IMR-90 (cell line): ENCODE data around the gene TENM3. TPM values are rescaled to one million over a fixed set of nuclear protein-coding genes. Genes with fewer than 3 reads are reported as not detected.

Source experiments
- ATAC-seq: fragments of 200-7000 bp; cut with Tn5 transposase; 2 replicates; pipeline ENCODE4 v1.9.1; 2020; ENCODE audit warnings: low read depth, mild to moderate bottlenecking, moderate library complexity
- BruUV-seq: library from RNA; stranded (reverse); fragments of 400-500 nt; replicated peaks from 2 replicates; lab custom pipeline; 2021; lab: Mats Ljungman, UMichigan
- CTCF ChIA-PET: fragments of 300-600 bp; formaldehyde crosslinking; extraction: SDS; loops from one replicate; lab custom pipeline; 2021; ENCODE audit warnings: antibody characterized with exemption; lab: Yijun Ruan, JAX
- POLR2A ChIA-PET: fragments of 300-600 bp; sonication (Branson Sonifier 250); formaldehyde crosslinking; loops from one replicate; lab custom pipeline; 2022; ENCODE audit warnings: antibody characterized with exemption; ENCODE audit not compliant: unreplicated experiment; lab: Charles Lee
- DNase-seq: peaks from one replicate; pipeline ENCODE4 v3.0.0; 2013
- H2AFZ ChIP-seq: replicated peaks from 2 replicates; pipeline ENCODE3; 2013; ENCODE audit warnings: low read length, mild to moderate bottlenecking; ENCODE audit not compliant: poor library complexity
- H2AK5ac ChIP-seq: 2 replicates; pipeline ENCODE4 v1.6.1; 2013; ENCODE audit warnings: low read depth, low read length, inconsistent platforms
- H2AK9ac ChIP-seq: replicated peaks from 2 replicates; pipeline ENCODE3; 2013; ENCODE audit warnings: mild to moderate bottlenecking, low read depth, low read length, moderate library complexity; ENCODE audit not compliant: poor library complexity
- H2BK120ac ChIP-seq: 2 replicates; pipeline ENCODE4 v1.6.1; 2013; ENCODE audit warnings: low read depth, low read length, inconsistent platforms
- H2BK15ac ChIP-seq: 3 replicates; pipeline ENCODE4 v1.6.1; 2013; ENCODE audit warnings: low read depth, low read length, inconsistent platforms
- H2BK20ac ChIP-seq: 2 replicates; pipeline ENCODE4 v1.6.1; 2013; ENCODE audit warnings: low read depth, mild to moderate bottlenecking, inconsistent platforms, low read length, moderate library complexity
- H2BK5ac ChIP-seq: 2 replicates; pipeline ENCODE4 v1.6.1; 2013; ENCODE audit warnings: mild to moderate bottlenecking, low read depth, low read length, inconsistent platforms; ENCODE audit not compliant: poor library complexity, severe bottlenecking
- H3K14ac ChIP-seq: replicated peaks from 2 replicates; pipeline ENCODE4 v1.6.1; 2013; ENCODE audit warnings: low read depth, low read length, inconsistent platforms
- H3K18ac ChIP-seq: 2 replicates; pipeline ENCODE4 v1.6.1; 2013; ENCODE audit warnings: low read depth, low read length, control low read depth
- H3K23ac ChIP-seq: 2 replicates; pipeline ENCODE4 v1.6.1; 2013; ENCODE audit warnings: low read depth, low read length, inconsistent platforms
- H3K27ac ChIP-seq: 2 replicates; pipeline ENCODE4 v1.5.1; 2013; ENCODE audit warnings: mild to moderate bottlenecking, control low read depth, low read length; ENCODE audit not compliant: insufficient read depth
- H3K27me3 ChIP-seq: 2 replicates; pipeline ENCODE4 v1.6.1; 2013; ENCODE audit warnings: low read length; ENCODE audit not compliant: control insufficient read depth, insufficient read depth
- H3K36me3 ChIP-seq: 2 replicates; pipeline ENCODE4 v1.6.1; 2013; ENCODE audit warnings: low read length, mixed read lengths; ENCODE audit not compliant: control insufficient read depth, insufficient read depth
- H3K4ac ChIP-seq: 2 replicates; pipeline ENCODE4 v1.6.1; 2013; ENCODE audit warnings: low read depth, low read length, inconsistent platforms
- H3K4me1 ChIP-seq: 2 replicates; pipeline ENCODE4 v1.6.1; 2013; ENCODE audit warnings: low read length, mixed read lengths; ENCODE audit not compliant: control insufficient read depth, insufficient read depth
- H3K4me2 ChIP-seq: 2 replicates; pipeline ENCODE4 v1.6.1; 2013; ENCODE audit warnings: low read depth, mild to moderate bottlenecking, control low read depth, low read length, moderate library complexity
- H3K4me3 ChIP-seq: 2 replicates; pipeline ENCODE4 v1.5.1; 2013; ENCODE audit warnings: low read depth, mild to moderate bottlenecking, control low read depth, low read length, moderate library complexity; ENCODE audit not compliant: insufficient read depth
- H3K56ac ChIP-seq: 2 replicates; pipeline ENCODE4 v1.6.1; 2013; ENCODE audit warnings: low read length, inconsistent platforms; ENCODE audit not compliant: insufficient read depth; ENCODE audit errors: extremely low read depth
- H3K79me1 ChIP-seq, 2 experiments: 2 replicates each; pipeline ENCODE4 v1.6.1; 2013; ENCODE audit warnings: low read length in 2 of 2, inconsistent platforms in 1 of 2, low read depth in 1 of 2
- H3K9ac ChIP-seq: 2 replicates; pipeline ENCODE4 v1.6.1; 2013; ENCODE audit warnings: low read depth, low read length, control low read depth
- H3K9me1 ChIP-seq: 2 replicates; pipeline ENCODE4 v1.6.1; 2013; ENCODE audit warnings: low read length, inconsistent platforms; ENCODE audit not compliant: insufficient read depth
- H3K9me3 ChIP-seq: 2 replicates; pipeline ENCODE4 v1.6.1; 2013; ENCODE audit warnings: low read length; ENCODE audit not compliant: control insufficient read depth, insufficient read depth
- H4K20me1 ChIP-seq: 2 replicates; pipeline ENCODE4 v1.6.1; 2013; ENCODE audit warnings: low read length, inconsistent platforms; ENCODE audit not compliant: insufficient read depth
- H4K5ac ChIP-seq: 2 replicates; pipeline ENCODE4 v1.6.1; 2013; ENCODE audit warnings: mild to moderate bottlenecking, low read depth, low read length, control low read depth
- H4K8ac ChIP-seq, 2 experiments: 2 replicates each; pipeline ENCODE4 v1.6.1; 2013; ENCODE audit warnings: low read depth in 2 of 2, low read length in 2 of 2, control low read depth in 1 of 2, inconsistent platforms in 1 of 2
- H4K91ac ChIP-seq: 2 replicates; pipeline ENCODE4 v1.6.1; 2013; ENCODE audit warnings: low read depth, low read length, inconsistent platforms; ENCODE audit not compliant: insufficient read depth
- BHLHE40 ChIP-seq: fragments of 150-350 bp; IDR thresholded peaks from 2 replicates; pipeline ENCODE4 v1.6.1; 2016; ENCODE audit warnings: mild to moderate bottlenecking, low read depth, low read length
- CEBPB ChIP-seq: IDR thresholded peaks from 2 replicates; pipeline ENCODE4 v1.6.1; 2012; ENCODE audit warnings: low read depth, low read length, improper control_type of control experiment
- CHD1 ChIP-seq: IDR thresholded peaks from 2 replicates; pipeline ENCODE4 v1.6.1; 2012; ENCODE audit warnings: low read depth, low read length, improper control_type of control experiment
- CTCF ChIP-seq: conservative IDR thresholded peaks from 2 replicates; pipeline ENCODE4 v1.5.1; 2012; ENCODE audit warnings: mild to moderate bottlenecking, low read depth, low read length, improper control_type of control experiment
- ELK1 ChIP-seq: fragments of 150-350 bp; IDR thresholded peaks from 2 replicates; pipeline ENCODE4 v1.6.1; 2016; ENCODE audit warnings: low read depth, mild to moderate bottlenecking, low read length, moderate library complexity, borderline replicate concordance
- FOS ChIP-seq: fragments of 150-350 bp; IDR thresholded peaks from 2 replicates; pipeline ENCODE4 v1.6.1; 2016; ENCODE audit warnings: low read depth, low read length
- MAFK ChIP-seq: IDR thresholded peaks from 2 replicates; pipeline ENCODE4 v1.6.1; 2012; ENCODE audit warnings: low read depth, low read length, improper control_type of control experiment
- MAZ ChIP-seq: IDR thresholded peaks from 2 replicates; pipeline ENCODE4 v1.6.1; 2012; ENCODE audit warnings: low read depth, mild to moderate bottlenecking, low read length, improper control_type of control experiment, moderate library complexity, borderline replicate concordance
- MXI1 ChIP-seq: IDR thresholded peaks from 2 replicates; pipeline ENCODE4 v1.6.1; 2012; ENCODE audit warnings: low read depth, mild to moderate bottlenecking, low read length, moderate library complexity, borderline replicate concordance
- NFE2L2 ChIP-seq: fragments of 150-350 bp; IDR thresholded peaks from 2 replicates; pipeline ENCODE4 v1.6.1; 2016; ENCODE audit warnings: low read depth, mild to moderate bottlenecking, low read length
- POLR2A ChIP-seq: IDR thresholded peaks from 2 replicates; pipeline ENCODE4 v1.6.1; 2012; ENCODE audit warnings: mild to moderate bottlenecking, low read depth, low read length
- RAD21 ChIP-seq: IDR thresholded peaks from 2 replicates; pipeline ENCODE4 v1.6.1; 2012; ENCODE audit warnings: low read length, improper control_type of control experiment
- RCOR1 ChIP-seq: IDR thresholded peaks from 2 replicates; pipeline ENCODE4 v1.6.1; 2012; ENCODE audit warnings: mild to moderate bottlenecking, low read length, improper control_type of control experiment; ENCODE audit not compliant: insufficient replicate concordance
- RFX5 ChIP-seq: IDR thresholded peaks from 2 replicates; pipeline ENCODE4 v1.8.0; 2012; ENCODE audit warnings: low read depth, mild to moderate bottlenecking, low read length, moderate library complexity
- SMC3 ChIP-seq: fragments of 150-350 bp; IDR thresholded peaks from 2 replicates; pipeline ENCODE4 v1.6.1; 2016; ENCODE audit warnings: low read depth, mild to moderate bottlenecking, antibody characterized with exemption, low read length, moderate library complexity
- USF2 ChIP-seq: fragments of 150-350 bp; IDR thresholded peaks from 2 replicates; pipeline ENCODE4 v1.6.1; 2017; ENCODE audit warnings: mild to moderate bottlenecking, antibody characterized with exemption, low read length, low read depth
- WGBS, 2 experiments: methylation state at CpG; one replicate each; pipeline versions ENCODE4 v1.1.5 to v1.1.7; 2013; ENCODE audit warnings: missing lambda C conversion rate in 2 of 2; ENCODE audit not compliant: insufficient read length in 1 of 2; ENCODE audit errors: extremely low coverage in 2 of 2; 5-methylcytosine and 5-hydroxymethylcytosine counted together
- dilution Hi-C: fragments of 300-500 bp; cut with HindIII; formaldehyde crosslinking; loops from one replicate; pipeline ENCODE4 v1.14.3; 2018; ENCODE audit warnings: low sequenced_read_pairs; ENCODE audit not compliant: unreplicated experiment
- in situ Hi-C: fragments of 300-500 bp; cut with MboI; formaldehyde crosslinking; loops from 3 replicates; pipeline ENCODE4 v1.14.3; 2019; ENCODE audit warnings: low sequenced_read_pairs, inconsistent platforms, mixed read lengths
- intact Hi-C: fragments of 100-400 bp; cut with micrococcal nuclease; formaldehyde crosslinking; loops from 2 replicates; pipeline ENCODE4 v1.10.0; 2022
- polyA plus RNA-seq, 3 experiments: library from polyadenylated mRNA; depleted of rRNA; stranded (reverse); fragments of >200 nt; gene quantifications; 2 replicates each; pipeline ENCODE4 v1.2.3, GENCODE V29; 2012; ENCODE audit warnings: low replicate concordance in 1 of 3
- total RNA-seq: library from RNA; depleted of rRNA; stranded (reverse); fragments of >200 nt; gene quantifications from 2 replicates; pipeline ENCODE4 v1.2.3, GENCODE V29; 2012

Gene TENM3
- total and polyA plus RNA-seq, 2 of the 4 experiments (the other 2 are of a cell fraction) = 29.9 to 173 TPM

- H3K4ac ChIP-seq = no peak overlapping the region
- H3K27ac ChIP-seq = no peak overlapping the region
- intact Hi-C loops (loop anchor here (5.0 kb wide), 1 partner anchor 579 kb away; no protein-coding TSS in a partner anchor), dilution Hi-C loops (no loop called here), in situ Hi-C loops (no loop called here)
- no peaks in the 10 kb centered on the region for H3K9me1 ChIP-seq
- ATAC-seq (peak; percentile 29; the same call in 1 of the 2 replicates), DNase-seq (no peak)
- WGBS, 2 experiments = no CpG with 5 or more reads among the region's 4 CpGs
- H4K20me1 ChIP-seq = no peaks in the 10 kb centered on the region
- BruUV-seq = no TSS peak
- no peak overlapping the region for H2AFZ ChIP-seq
- no peak overlapping the region for H2BK20ac ChIP-seq
- H2BK5ac ChIP-seq = no peak overlapping the region
- H3K18ac ChIP-seq = no peak overlapping the region
- H3K4me1 ChIP-seq = no peaks in the 10 kb centered on the region
- no peak overlapping the region for H4K5ac ChIP-seq
- no peak overlapping the region for H4K91ac ChIP-seq
- H3K27me3 ChIP-seq = no peaks in the 10 kb centered on the region
- no peaks in the 10 kb centered on the region for H3K36me3 ChIP-seq
- TF ChIP-seq RFX5 = no peak
- no peak for TF ChIP-seq BHLHE40
- no peak for TF ChIP-seq MAZ
- no peak for TF ChIP-seq RCOR1
- no peak for TF ChIP-seq ELK1
- TF ChIP-seq CHD1 = no peak
- TF ChIP-seq SMC3 = no peak
- no peak for TF ChIP-seq RAD21
- no peak for TF ChIP-seq NFE2L2
- no peak for TF ChIP-seq FOS
- TF ChIP-seq CTCF = no peak
- TF ChIP-seq USF2 = no peak
- no peak for TF ChIP-seq CEBPB
- TF ChIP-seq MXI1 = no peak
- no peak for TF ChIP-seq POLR2A
- TF ChIP-seq MAFK = no peak
- no peak overlapping the region for H2BK120ac ChIP-seq
- no peak overlapping the region for H3K4me3 ChIP-seq
- H3K79me1 ChIP-seq = no peaks in the 10 kb centered on the region
- no peak overlapping the region for H4K8ac ChIP-seq
- H3K14ac ChIP-seq = no peak overlapping the region
- POLR2A ChIA-PET = no interaction called here
- no peak overlapping the region for H2AK5ac ChIP-seq
- no peak overlapping the region for H3K4me2 ChIP-seq
- H3K9me3 ChIP-seq = no peaks in the 10 kb centered on the region
- H3K56ac ChIP-seq = no peak overlapping the region
- H2AK9ac ChIP-seq = no peak overlapping the region
- H2BK15ac ChIP-seq = no peak overlapping the region
- H3K9ac ChIP-seq = no peak overlapping the region
- CTCF ChIA-PET = interaction anchor here (0.6 kb wide), 1 partner anchor 16 kb away, joined by 3 read pairs; no protein-coding TSS in a partner anchor
- no peak overlapping the region for H3K23ac ChIP-seq
These were observed 100.3 kb downstream of the TENM3 start for GRCh38 chr4:182343453-182343852.
